ENCODE measurements around the gene PRKCA.

PRKCA gene

GRCh38 chr17:66716236-66717026, 414.0 kb downstream of the PRKCA start:
- no peak for ATAC-seq
- TF ChIP-seq ZNF8 (CRISPR knock-in tag; IDR thresholded peaks at IDR 0.05) (no peak), TSHZ2 (CRISPR knock-in tag; IDR thresholded peaks at IDR 0.05) (no peak), OSR1 (CRISPR knock-in tag; IDR thresholded peaks at IDR 0.05) (no peak), ZNF565 (CRISPR knock-in tag; conservative IDR thresholded peaks at IDR 0.05; ENCODE audit: low read depth) (no peak), CSRNP3 (CRISPR knock-in tag; IDR thresholded peaks at IDR 0.05) (no peak), ZC3H10 (CRISPR knock-in tag; IDR thresholded peaks at IDR 0.05) (no peak), ZFP3 (CRISPR knock-in tag; IDR thresholded peaks at IDR 0.05) (no peak), TCF4 (CRISPR knock-in tag; IDR thresholded peaks at IDR 0.05; ENCODE audit: borderline replicate concordance) (no peak), SNAI2 (CRISPR knock-in tag; IDR thresholded peaks at IDR 0.05) (no peak), BACH2 (CRISPR knock-in tag; IDR thresholded peaks at IDR 0.05; ENCODE audit: borderline replicate concordance) (no peak), PPARA (CRISPR knock-in tag; IDR thresholded peaks at IDR 0.05; ENCODE audit: borderline replicate concordance) (no peak), TOX (CRISPR knock-in tag; IDR thresholded peaks at IDR 0.05; ENCODE audit: borderline replicate concordance) (no peak), CREB5 (CRISPR knock-in tag; IDR thresholded peaks at IDR 0.05; ENCODE audit: low read depth) (no peak), ESRRG (CRISPR knock-in tag; IDR thresholded peaks at IDR 0.05) (no peak), RARB (CRISPR knock-in tag; IDR thresholded peaks at IDR 0.05) (no peak), PATZ1 (CRISPR knock-in tag; IDR thresholded peaks at IDR 0.05; ENCODE audit: borderline replicate concordance) (no peak), CSDC2 (CRISPR knock-in tag; IDR thresholded peaks at IDR 0.05) (no peak)

- TF ChIP-seq ZFP3 (CRISPR knock-in tag; IDR thresholded peaks at IDR 0.05) (no peak), OSR1 (CRISPR knock-in tag; IDR thresholded peaks at IDR 0.05) (no peak), ZC3H10 (CRISPR knock-in tag; IDR thresholded peaks at IDR 0.05) (no peak), TCF4 (CRISPR knock-in tag; IDR thresholded peaks at IDR 0.05; ENCODE audit: borderline replicate concordance) (no peak), TSHZ2 (CRISPR knock-in tag; IDR thresholded peaks at IDR 0.05) (no peak), PATZ1 (CRISPR knock-in tag; IDR thresholded peaks at IDR 0.05; ENCODE audit: borderline replicate concordance) (no peak), CSRNP3 (CRISPR knock-in tag; IDR thresholded peaks at IDR 0.05) (no peak), RARB (CRISPR knock-in tag; IDR thresholded peaks at IDR 0.05) (no peak)
- ATAC-seq, result no peak
Observed at GRCh38 chr17:66717641-66718058, 415.2 kb downstream of the PRKCA start.
